ENCODE results near the gene GIPC2.

- TF ChIP-seq CTCF (IDR thresholded peaks at IDR 0.05) (no peak), ZFX (IDR thresholded peaks at IDR 0.05; ENCODE audit: borderline replicate concordance) (no peak)
Measured at GRCh38 chr1:78055565-78056132, 9.9 kb downstream of the GIPC2 start.

All from 22Rv1 (cell line).